ENCODE results near the gene SPAG9. TPM values are rescaled to one million over a fixed set of nuclear protein-coding genes. Genes with fewer than 3 reads are reported as not detected.
A peak's percentile ranks its signal among the peaks of the same experiment; 100 is the strongest.

Gene SPAG9
- total RNA-seq, 1 experiment from 2014 or later = 77.6 TPM

DNA sequence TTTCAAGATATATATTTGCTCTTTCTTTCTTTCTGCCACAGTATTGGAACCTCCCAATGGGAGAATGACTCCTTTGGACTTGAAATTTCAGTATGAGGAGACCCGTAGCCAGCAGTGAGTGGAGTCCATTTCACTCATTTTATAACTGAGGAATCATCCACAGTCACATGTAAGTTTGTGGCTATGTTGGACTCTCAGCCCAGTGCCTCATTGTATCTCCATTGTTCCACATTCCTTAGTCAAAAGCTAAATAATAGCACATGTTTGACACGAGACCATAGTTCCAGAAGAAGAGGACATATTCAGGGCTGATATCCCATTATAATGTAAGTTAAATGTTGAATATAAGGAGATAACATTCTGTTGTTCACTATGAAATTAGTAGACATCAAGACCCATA, 12.7 kb upstream of the SPAG9 start:
- Histone ChIP-seq H3K9me2 (ENCODE audit: insufficient read depth) (no peaks in the 10 kb centered on the region), H3K9ac (ENCODE audit: low read length) (0 out of 2 replicates have a peak overlapping the region, but pooled peaks have one; percentile 2), H3K4me3 (replicated peaks in 1 of 2; ENCODE audit: low read depth in 1 of 2, low read length in 2 of 2) (peak overlapping the region in 1 of 2 experiments; percentile 10; a peak in 2 of 4 replicates), H4K20me1 (ENCODE audit: insufficient read depth) (no peaks in the 10 kb centered on the region), H3K4me2 (ENCODE audit: low read length) (peak overlapping the region; percentile 59), H3K27ac (ENCODE audit: low read depth, low read length) (no peak overlapping the region), H3K27me3 (ENCODE audit: insufficient read depth, low read length) (no peaks in the 10 kb centered on the region), H2AFZ (ENCODE audit: low read depth, low read length, poor library complexity, severe bottlenecking) (peak overlapping the region; percentile 36), H3K79me2 (ENCODE audit: insufficient read depth, low read length) (no peaks in the 10 kb centered on the region), H3K9me3 (ENCODE audit: control insufficient read depth in 1 of 2, insufficient read depth in 1 of 2, low read depth in 1 of 2, low read length in 2 of 2) (no peaks in the 10 kb centered on the region), H3K36me3 (ENCODE audit: control insufficient read depth in 1 of 2, insufficient read depth in 2 of 2, low read length in 2 of 2) (no peaks in the 10 kb centered on the region), H3K4me1 (ENCODE audit: control insufficient read depth in 1 of 2, insufficient read depth in 2 of 2, low read length in 2 of 2) (peaks cover 6 to 21% of the 10 kb centered on the region in 2 experiments)
- POLR2A ChIA-PET = interaction anchor here (1.8 kb wide), 1 partner anchor 11 kb away, joined by 6 read pairs; no protein-coding TSS in a partner anchor
- RAD21 ChIA-PET (ENCODE audit: low non-redundant PET in 1 of 2, low total read pairs in 2 of 2, uncharacterized antibody in 2 of 2, unreplicated experiment in 2 of 2) = no interaction called here
- CTCF ChIA-PET = no interaction called here
- no peak for DNase-seq (ENCODE audit: low read depth, low spot score)
- ATAC-seq = peak; percentile 35
- TF ChIP-seq YY1 (IDR thresholded peaks at IDR 0.05; ENCODE audit: extremely low read depth, insufficient replicate concordance, low read depth, low read length) (no peak), POLR2AphosphoS5 (IDR thresholded peaks at IDR 0.05; ENCODE audit: low read depth, low read length) (no peak)
- TF ChIP-seq, protein P1, sequence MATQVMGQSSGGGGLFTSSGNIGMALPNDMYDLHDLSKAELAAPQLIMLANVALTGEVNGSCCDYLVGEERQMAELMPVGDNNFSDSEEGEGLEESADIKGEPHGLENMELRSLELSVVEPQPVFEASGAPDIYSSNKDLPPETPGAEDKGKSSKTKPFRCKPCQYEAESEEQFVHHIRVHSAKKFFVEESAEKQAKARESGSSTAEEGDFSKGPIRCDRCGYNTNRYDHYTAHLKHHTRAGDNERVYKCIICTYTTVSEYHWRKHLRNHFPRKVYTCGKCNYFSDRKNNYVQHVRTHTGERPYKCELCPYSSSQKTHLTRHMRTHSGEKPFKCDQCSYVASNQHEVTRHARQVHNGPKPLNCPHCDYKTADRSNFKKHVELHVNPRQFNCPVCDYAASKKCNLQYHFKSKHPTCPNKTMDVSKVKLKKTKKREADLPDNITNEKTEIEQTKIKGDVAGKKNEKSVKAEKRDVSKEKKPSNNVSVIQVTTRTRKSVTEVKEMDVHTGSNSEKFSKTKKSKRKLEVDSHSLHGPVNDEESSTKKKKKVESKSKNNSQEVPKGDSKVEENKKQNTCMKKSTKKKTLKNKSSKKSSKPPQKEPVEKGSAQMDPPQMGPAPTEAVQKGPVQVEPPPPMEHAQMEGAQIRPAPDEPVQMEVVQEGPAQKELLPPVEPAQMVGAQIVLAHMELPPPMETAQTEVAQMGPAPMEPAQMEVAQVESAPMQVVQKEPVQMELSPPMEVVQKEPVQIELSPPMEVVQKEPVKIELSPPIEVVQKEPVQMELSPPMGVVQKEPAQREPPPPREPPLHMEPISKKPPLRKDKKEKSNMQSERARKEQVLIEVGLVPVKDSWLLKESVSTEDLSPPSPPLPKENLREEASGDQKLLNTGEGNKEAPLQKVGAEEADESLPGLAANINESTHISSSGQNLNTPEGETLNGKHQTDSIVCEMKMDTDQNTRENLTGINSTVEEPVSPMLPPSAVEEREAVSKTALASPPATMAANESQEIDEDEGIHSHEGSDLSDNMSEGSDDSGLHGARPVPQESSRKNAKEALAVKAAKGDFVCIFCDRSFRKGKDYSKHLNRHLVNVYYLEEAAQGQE (IDR thresholded peaks at IDR 0.05; ENCODE audit: low read depth) = no peak
- intact Hi-C loops (cut with micrococcal nuclease) = no loop called here
- no TSS peak for BruUV-seq (replicated peaks)

DNA sequence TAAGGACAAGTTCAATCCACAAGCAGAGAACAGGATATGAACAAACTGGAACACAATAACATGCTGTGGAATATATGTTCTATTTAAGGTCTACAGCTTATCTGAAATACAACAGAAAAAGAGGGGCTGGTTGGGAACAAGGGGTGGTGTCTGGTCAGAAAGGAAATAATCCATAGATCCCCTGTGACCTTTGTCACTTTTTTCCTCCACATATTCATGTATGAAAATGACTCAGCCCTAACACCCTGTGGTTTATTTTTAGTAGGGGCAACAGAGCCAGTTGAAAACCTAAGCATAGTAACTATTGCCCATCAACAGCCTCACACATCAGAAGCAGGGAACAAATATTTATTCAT, 12.3 kb upstream of the SPAG9 start:
- 0 out of 2 replicates have a peak overlapping the region, but pooled peaks have one; percentile 2 for H3K9ac ChIP-seq (ENCODE audit: low read length)
- POLR2A ChIA-PET = interaction anchor here (0.8 to 1.8 kb wide), 3 partner anchors 9 to 12 kb away, joined by 4 to 6 read pairs (median 5); partner anchors contain the start of gene SPAG9
- BruUV-seq (replicated peaks) = no TSS peak
- no peak overlapping the region for H3K27ac ChIP-seq (ENCODE audit: low read depth, low read length)
- H3K4me2 ChIP-seq (ENCODE audit: low read length) = peak overlapping the region; percentile 59
- H4K20me1 ChIP-seq (ENCODE audit: insufficient read depth) = no peaks in the 10 kb centered on the region
- H3K9me2 ChIP-seq (ENCODE audit: insufficient read depth) = no peaks in the 10 kb centered on the region
- DNase-seq (ENCODE audit: low read depth, low spot score) (no peak), ATAC-seq (peak; percentile 61)
- no peaks in the 10 kb centered on the region for H3K27me3 ChIP-seq (ENCODE audit: insufficient read depth, low read length)
- no peaks in the 10 kb centered on the region for H3K9me3 ChIP-seq (ENCODE audit: control insufficient read depth in 1 of 2, insufficient read depth in 1 of 2, low read depth in 1 of 2, low read length in 2 of 2)
- H3K4me1 ChIP-seq (ENCODE audit: control insufficient read depth in 1 of 2, insufficient read depth in 2 of 2, low read length in 2 of 2) = peaks cover 10 to 25% of the 10 kb centered on the region in 2 experiments
- RAD21 ChIA-PET (ENCODE audit: low non-redundant PET in 1 of 2, low total read pairs in 2 of 2, uncharacterized antibody in 2 of 2, unreplicated experiment in 2 of 2) = no interaction called here
- no peaks in the 10 kb centered on the region for H3K36me3 ChIP-seq (ENCODE audit: control insufficient read depth in 1 of 2, insufficient read depth in 2 of 2, low read length in 2 of 2)
- peak overlapping the region in 1 of 2 experiments; percentile 10; a peak in 2 of 4 replicates for H3K4me3 ChIP-seq (replicated peaks in 1 of 2; ENCODE audit: low read depth in 1 of 2, low read length in 2 of 2)
- peak overlapping the region; percentile 36 for H2AFZ ChIP-seq (ENCODE audit: low read depth, low read length, poor library complexity, severe bottlenecking)
- H3K79me2 ChIP-seq (ENCODE audit: insufficient read depth, low read length) = no peaks in the 10 kb centered on the region
- TF ChIP-seq FOSL1 (IDR thresholded peaks at IDR 0.05; ENCODE audit: low read depth) (peak; percentile 43; the same call in 1 of the 2 replicates), SP1 (IDR thresholded peaks at IDR 0.05; ENCODE audit: low read depth) (0 out of 2 replicates have a peak, but pooled peaks have one; percentile 13), JUND (IDR thresholded peaks at IDR 0.05) (peak; percentile 41), SRF (IDR thresholded peaks at IDR 0.05; ENCODE audit: low read depth) (no peak)
- CTCF ChIA-PET = interaction anchor here (1.5 kb wide), 1 partner anchor 20 kb away, joined by 4 read pairs; the partner anchor contains the start of gene NME1
- intact Hi-C loops (cut with micrococcal nuclease) = no loop called here
